22Rv1 (cell line): ENCODE results near the gene SH3RF3.
A peak's percentile ranks its signal among the peaks of the same experiment; 100 is the strongest.

Source experiments
- ZFX ChIP-seq: fragments of 450-650 bp; IDR thresholded peaks from 2 replicates; pipeline ENCODE4 v1.6.1; 2017; ENCODE audit warnings: antibody characterized with exemption, borderline replicate concordance
- TF ChIP-seq, protein P1 (sequence below): fragments of 450-650 bp; IDR thresholded peaks from 2 replicates; pipeline ENCODE4 v1.5.1; 2017; ENCODE audit warnings: mild to moderate bottlenecking

DNA sequence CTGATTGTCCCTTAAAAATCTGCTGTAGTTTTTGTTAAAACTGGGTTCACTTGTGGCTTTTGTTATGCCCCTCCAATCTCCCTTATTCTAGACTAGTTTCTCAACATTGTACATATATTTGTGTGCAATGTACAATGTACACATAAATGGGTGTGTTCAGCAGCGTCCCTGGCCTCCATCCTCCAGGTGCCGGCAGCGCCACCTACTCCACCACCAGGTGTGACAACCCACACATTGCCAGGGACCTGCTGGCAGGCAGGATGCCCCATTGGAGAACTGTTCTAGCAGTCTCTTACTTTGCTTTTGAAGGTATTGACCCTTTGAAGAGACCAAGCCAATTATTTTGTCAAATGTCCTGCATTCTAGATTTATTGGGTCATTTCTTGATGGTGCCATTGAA lies 75.4 kb downstream of the SH3RF3 start:
- TF ChIP-seq, protein P1, sequence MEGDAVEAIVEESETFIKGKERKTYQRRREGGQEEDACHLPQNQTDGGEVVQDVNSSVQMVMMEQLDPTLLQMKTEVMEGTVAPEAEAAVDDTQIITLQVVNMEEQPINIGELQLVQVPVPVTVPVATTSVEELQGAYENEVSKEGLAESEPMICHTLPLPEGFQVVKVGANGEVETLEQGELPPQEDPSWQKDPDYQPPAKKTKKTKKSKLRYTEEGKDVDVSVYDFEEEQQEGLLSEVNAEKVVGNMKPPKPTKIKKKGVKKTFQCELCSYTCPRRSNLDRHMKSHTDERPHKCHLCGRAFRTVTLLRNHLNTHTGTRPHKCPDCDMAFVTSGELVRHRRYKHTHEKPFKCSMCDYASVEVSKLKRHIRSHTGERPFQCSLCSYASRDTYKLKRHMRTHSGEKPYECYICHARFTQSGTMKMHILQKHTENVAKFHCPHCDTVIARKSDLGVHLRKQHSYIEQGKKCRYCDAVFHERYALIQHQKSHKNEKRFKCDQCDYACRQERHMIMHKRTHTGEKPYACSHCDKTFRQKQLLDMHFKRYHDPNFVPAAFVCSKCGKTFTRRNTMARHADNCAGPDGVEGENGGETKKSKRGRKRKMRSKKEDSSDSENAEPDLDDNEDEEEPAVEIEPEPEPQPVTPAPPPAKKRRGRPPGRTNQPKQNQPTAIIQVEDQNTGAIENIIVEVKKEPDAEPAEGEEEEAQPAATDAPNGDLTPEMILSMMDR: peak; percentile 30; the same call in 1 of the 2 replicates
- TF ChIP-seq ZFX: no peak
